ENCODE measurements around the gene FLYWCH1. TPM values are rescaled to one million over a fixed set of nuclear protein-coding genes. Genes with fewer than 3 reads are reported as not detected.

Gene FLYWCH1
- total RNA-seq, 1 experiment from 2014 or later, result 23.3 TPM

- intact Hi-C loops (cut with micrococcal nuclease; ENCODE audit: unreplicated experiment), result no loop called here
- no peaks in the 10 kb centered on the region for H3K27me3 ChIP-seq (replicated peaks; ENCODE audit: control insufficient read depth, insufficient read depth, low read length)
- no peaks in the 10 kb centered on the region for H3K4me1 Mint-ChIP-seq (ENCODE audit: low read depth, unreplicated experiment)
- H3K4me3 ChIP-seq (ENCODE audit: low read depth, low read length), result no peak overlapping the region
- POLR2A ChIA-PET, result no interaction called here
- BruUV-seq (replicated peaks), result no TSS peak
- no peaks in the 10 kb centered on the region for H3K27me3 Mint-ChIP-seq (ENCODE audit: insufficient read depth, unreplicated experiment)
- H3K9me3 ChIP-seq, result no peaks in the 10 kb centered on the region
- peaks cover 47% of the 10 kb centered on the region for H3K36me3 Mint-ChIP-seq (ENCODE audit: insufficient read depth, unreplicated experiment)
- no peaks in the 10 kb centered on the region for H3K9me3 Mint-ChIP-seq (ENCODE audit: unreplicated experiment)
- H3K27ac Mint-ChIP-seq (ENCODE audit: unreplicated experiment), result peak overlapping the region; percentile 31
- TF ChIP-seq CTCF (IDR thresholded peaks at IDR 0.05; ENCODE audit: insufficient read depth in 1 of 2, low read depth in 1 of 2, low read length in 1 of 2, severe bottlenecking in 1 of 2, unreplicated experiment in 1 of 2), result no peak
- peaks cover 11% of the 10 kb centered on the region for H3K4me1 ChIP-seq
- peak overlapping the region; percentile 64 for H3K4me3 Mint-ChIP-seq (ENCODE audit: unreplicated experiment)
- CTCF ChIA-PET, result interaction anchor here (0.7 kb wide), 1 partner anchor 42 kb away, joined by 3 read pairs; no protein-coding TSS in a partner anchor
- H3K36me3 ChIP-seq (ENCODE audit: control insufficient read depth, insufficient read depth, low read length), result no peaks in the 10 kb centered on the region
- peak in 1 of 2 experiments; percentile 36 for DNase-seq
Observed at GRCh38 chr16:2971134-2971984, 59.6 kb downstream of the FLYWCH1 start.

GRCh38 chr16:2971985-2972784 is 60.5 kb downstream of the FLYWCH1 start:
- no peak for DNase-seq
- POLR2A ChIA-PET, result no interaction called here
- Mint-ChIP-seq H3K27ac (ENCODE audit: unreplicated experiment) (peak overlapping the region; percentile 31), H3K4me3 (ENCODE audit: unreplicated experiment) (no peak overlapping the region), H3K36me3 (ENCODE audit: insufficient read depth, unreplicated experiment) (peaks cover 47% of the 10 kb centered on the region), H3K9me3 (ENCODE audit: unreplicated experiment) (no peaks in the 10 kb centered on the region), H3K27me3 (ENCODE audit: insufficient read depth, unreplicated experiment) (no peaks in the 10 kb centered on the region), H3K4me1 (ENCODE audit: low read depth, unreplicated experiment) (no peaks in the 10 kb centered on the region)
- H3K4me1 ChIP-seq, result peaks cover 11% of the 10 kb centered on the region
- H3K9me3 ChIP-seq, result no peaks in the 10 kb centered on the region
- no peaks in the 10 kb centered on the region for H3K27me3 ChIP-seq (replicated peaks; ENCODE audit: control insufficient read depth, insufficient read depth, low read length)
- no TSS peak for BruUV-seq (replicated peaks)
- CTCF ChIA-PET, result interaction anchor here (0.7 kb wide), 1 partner anchor 43 kb away, joined by 3 read pairs; no protein-coding TSS in a partner anchor
- no peak overlapping the region for H3K4me3 ChIP-seq (ENCODE audit: low read depth, low read length)
- no peak for TF ChIP-seq CTCF (IDR thresholded peaks at IDR 0.05; ENCODE audit: insufficient read depth in 1 of 2, low read depth in 1 of 2, low read length in 1 of 2, severe bottlenecking in 1 of 2, unreplicated experiment in 1 of 2)
- intact Hi-C loops (cut with micrococcal nuclease; ENCODE audit: unreplicated experiment), result no loop called here
- no peaks in the 10 kb centered on the region; the same call in 1 of the 2 replicates for H3K36me3 ChIP-seq (ENCODE audit: control insufficient read depth, insufficient read depth, low read length)

GRCh38 chr16:2973093-2973492 is 61.4 kb downstream of the FLYWCH1 start:
- no peaks in the 10 kb centered on the region for H3K27me3 ChIP-seq (replicated peaks; ENCODE audit: control insufficient read depth, insufficient read depth, low read length)
- H3K36me3 Mint-ChIP-seq (ENCODE audit: insufficient read depth, unreplicated experiment), result peaks cover 47% of the 10 kb centered on the region
- H3K27me3 Mint-ChIP-seq (ENCODE audit: insufficient read depth, unreplicated experiment), result no peaks in the 10 kb centered on the region
- BruUV-seq (replicated peaks), result TSS peak; percentile 20
- intact Hi-C loops (cut with micrococcal nuclease; ENCODE audit: unreplicated experiment), result no loop called here
- peaks cover 8% of the 10 kb centered on the region for H3K4me1 ChIP-seq
- H3K27ac Mint-ChIP-seq (ENCODE audit: unreplicated experiment), result no peak overlapping the region
- POLR2A ChIA-PET, result interaction anchor here (0.6 kb wide), 1 partner anchor 220 kb away, joined by 3 read pairs; no protein-coding TSS in a partner anchor
- no peak overlapping the region for H3K4me3 ChIP-seq (ENCODE audit: low read depth, low read length)
- no peaks in the 10 kb centered on the region for H3K9me3 Mint-ChIP-seq (ENCODE audit: unreplicated experiment)
- DNase-seq, result no peak
- H3K36me3 ChIP-seq (ENCODE audit: control insufficient read depth, insufficient read depth, low read length), result no peaks in the 10 kb centered on the region; the same call in 1 of the 2 replicates
- no peaks in the 10 kb centered on the region for H3K9me3 ChIP-seq
- CTCF ChIA-PET, result no interaction called here
- no peaks in the 10 kb centered on the region for H3K4me1 Mint-ChIP-seq (ENCODE audit: low read depth, unreplicated experiment)
- no peak overlapping the region for H3K4me3 Mint-ChIP-seq (ENCODE audit: unreplicated experiment)
- TF ChIP-seq CTCF (IDR thresholded peaks at IDR 0.05; ENCODE audit: insufficient read depth in 1 of 2, low read depth in 1 of 2, low read length in 1 of 2, severe bottlenecking in 1 of 2, unreplicated experiment in 1 of 2), result no peak

All from Caco-2 (cell line).